ENCODE measurements around the gene PPP2R5A. TPM values are rescaled to one million over a fixed set of nuclear protein-coding genes. Genes with fewer than 3 reads are reported as not detected.
"Not testable (repeated sequence)": the region's sequence is repeated elsewhere in the genome, so short reads cannot be mapped to it uniquely, and the experiment has no call there.

The PPP2R5A gene
- total RNA-seq, 4 donors from 2014 or later, result 32.2 to 68.3 (median 51.8) TPM

GRCh38 chr1:212297338-212297737 is 12.1 kb downstream of the PPP2R5A start:
- peaks cover 8 to 36% (median 12%) of the 10 kb centered on the region in 4 donors for H3K4me1 ChIP-seq

GRCh38 chr1:212301580-212301979 is 16.4 kb downstream of the PPP2R5A start:
- DNase-seq, result no peak
- WGBS, 2 donors (ENCODE audit: low coverage in 1 of 2), result 50 to 76% methylated on average over 1 of the region's 1 CpG
- TF ChIP-seq POLR2AphosphoS5 (IDR thresholded peaks at IDR 0.05), result no peak
- no peak for TF ChIP-seq EP300 (IDR thresholded peaks at IDR 0.05; ENCODE audit: low read depth)
- TF ChIP-seq POLR2A (IDR thresholded peaks at IDR 0.05), result no peak
- no peak for TF ChIP-seq CTCF (IDR thresholded peaks at IDR 0.05)
- no peak overlapping the region for H3K4me3 ChIP-seq
- in situ Hi-C loops (cut with MboI; ENCODE audit: low pct_ligation_motif_present in 1 of 4, low pct_unique_long_range_greater_than_20kb in 1 of 4, low sequenced_read_pairs in 3 of 4) (no loop called here), intact Hi-C loops (cut with DNase I; ENCODE audit: low total_unique reads) (no loop called here)
- H3K27ac ChIP-seq, result no peak overlapping the region
- H3K4me1 ChIP-seq, result peaks cover 0 to 30% (median 12%) of the 10 kb centered on the region in 4 donors
- H3K9me3 ChIP-seq, result no peaks in the 10 kb centered on the region
- H3K36me3 ChIP-seq, result no peaks in the 10 kb centered on the region
- no peaks in the 10 kb centered on the region for H3K27me3 ChIP-seq

More at GRCh38 chr1:212297338-212297737, 12.1 kb downstream of the PPP2R5A start:
- TF ChIP-seq EP300 (IDR thresholded peaks at IDR 0.05; ENCODE audit: low read depth) (no peak), POLR2A (IDR thresholded peaks at IDR 0.05) (no peak), CTCF (IDR thresholded peaks at IDR 0.05) (no peak), POLR2AphosphoS5 (IDR thresholded peaks at IDR 0.05) (no peak)
- WGBS, 2 donors (ENCODE audit: low coverage in 1 of 2), result 84 to 95% methylated on average over 6 of the region's 6 CpGs
- Histone ChIP-seq H3K27ac (no peak overlapping the region), H3K4me3 (no peak overlapping the region), H3K9me3 (no peaks in the 10 kb centered on the region), H3K36me3 (no peaks in the 10 kb centered on the region), H3K27me3 (no peaks in the 10 kb centered on the region)
- no peak for DNase-seq
- in situ Hi-C loops (cut with MboI; ENCODE audit: low pct_ligation_motif_present in 1 of 4, low pct_unique_long_range_greater_than_20kb in 1 of 4, low sequenced_read_pairs in 3 of 4), result loop anchor here in 1 of 4 donors (10.0 kb wide), 2 partner anchors 157 to 223 kb away; no protein-coding TSS in a partner anchor
- intact Hi-C loops (cut with DNase I; ENCODE audit: low total_unique reads), result no loop called here

- in situ Hi-C loops (cut with MboI; ENCODE audit: low pct_ligation_motif_present in 1 of 4, low pct_unique_long_range_greater_than_20kb in 1 of 4, low sequenced_read_pairs in 3 of 4), result no loop called here
- intact Hi-C loops (cut with DNase I; ENCODE audit: low total_unique reads), result no loop called here
- WGBS, 2 donors (ENCODE audit: low coverage in 1 of 2), result 69 to 86% methylated on average over 6 of the region's 6 CpGs
- no peak for TF ChIP-seq EP300 (IDR thresholded peaks at IDR 0.05; ENCODE audit: low read depth)
- Histone ChIP-seq H3K4me3 (no peak overlapping the region), H3K4me1 (peaks cover 0 to 33% (median 12%) of the 10 kb centered on the region in 4 donors), H3K27me3 (no peaks in the 10 kb centered on the region), H3K9me3 (no peaks in the 10 kb centered on the region), H3K36me3 (no peaks in the 10 kb centered on the region), H3K27ac (no peak overlapping the region)
- no peak for DNase-seq
Measured at GRCh38 chr1:212302745-212303383, 17.7 kb downstream of the PPP2R5A start.

- Histone ChIP-seq H3K27ac (peak overlapping the region in 3 of 4 donors; percentile 2 to 47 (median 19)), H3K4me3 (no peak overlapping the region), H3K36me3 (peaks cover 0 to 9% (median 0%) of the 10 kb centered on the region in 4 donors), H3K27me3 (no peaks in the 10 kb centered on the region), H3K4me1 (peaks cover 0 to 41% (median 12%) of the 10 kb centered on the region in 4 donors), H3K9me3 (no peaks in the 10 kb centered on the region)
- DNase-seq, result no peak
- intact Hi-C loops (cut with DNase I; ENCODE audit: low total_unique reads) (no loop called here), in situ Hi-C loops (cut with MboI; ENCODE audit: low pct_ligation_motif_present in 1 of 4, low pct_unique_long_range_greater_than_20kb in 1 of 4, low sequenced_read_pairs in 3 of 4) (no loop called here)
- TF ChIP-seq POLR2AphosphoS5 (IDR thresholded peaks at IDR 0.05) (no peak), CTCF (IDR thresholded peaks at IDR 0.05) (no peak), POLR2A (IDR thresholded peaks at IDR 0.05) (no peak), EP300 (IDR thresholded peaks at IDR 0.05; ENCODE audit: low read depth) (no peak)
Measured at GRCh38 chr1:212305342-212305741, 20.1 kb downstream of the PPP2R5A start.

GRCh38 chr1:212305984-212306452 is 20.8 kb downstream of the PPP2R5A start:
- H3K9me3 ChIP-seq; H3K27me3 ChIP-seq; in situ Hi-C loops (cut with MboI; ENCODE audit: low pct_ligation_motif_present in 1 of 4, low pct_unique_long_range_greater_than_20kb in 1 of 4, low sequenced_read_pairs in 3 of 4); DNase-seq; H3K4me3 ChIP-seq; intact Hi-C loops (cut with DNase I; ENCODE audit: low total_unique reads); H3K36me3 ChIP-seq: not testable (repeated sequence)
- peak overlapping the region in 2 of 4 donors; percentile 2 to 19 for H3K27ac ChIP-seq
- 89% methylated on average over 7 of the region's 7 CpGs for WGBS, 2 donors (ENCODE audit: low coverage in 1 of 2)
- H3K4me1 ChIP-seq, result peaks cover 0 to 45% (median 12%) of the 10 kb centered on the region in 4 donors
